Caco-2 (cell line): Measurements from ENCODE around the gene ACAD10. TPM values are rescaled to one million over a fixed set of nuclear protein-coding genes. Genes with fewer than 3 reads are reported as not detected.
A peak's percentile ranks its signal among the peaks of the same experiment; 100 is the strongest.

Source experiments
- BruUV-seq: library from RNA; stranded (reverse); fragments of 400-500 nt; replicated peaks from 2 replicates; lab custom pipeline; 2021; lab: Mats Ljungman, UMichigan
- CTCF ChIA-PET: fragments of 300-600 bp; sonication (Branson Sonifier 250); formaldehyde crosslinking; loops from one replicate; lab custom pipeline; 2022; ENCODE audit warnings: antibody characterized with exemption; lab: Charles Lee
- POLR2A ChIA-PET: fragments of 300-600 bp; sonication (Branson Sonifier 250); formaldehyde crosslinking; loops from one replicate; lab custom pipeline; 2022; ENCODE audit warnings: antibody characterized with exemption; lab: Charles Lee
- DNase-seq, 2 experiments: peaks; one replicate each; pipeline versions ENCODE4 v3.0.0 to v3.0.0-alpha.2; 2020 to 2022
- H3K27me3 ChIP-seq: replicated peaks from 2 replicates; pipeline ENCODE4 v1.6.0; 2011; ENCODE audit warnings: low read length; ENCODE audit not compliant: control insufficient read depth, insufficient read depth
- H3K36me3 ChIP-seq: 2 replicates; pipeline ENCODE4 v1.5.1; 2011; ENCODE audit warnings: low read length; ENCODE audit not compliant: control insufficient read depth, insufficient read depth
- H3K4me1 ChIP-seq: fragments of 250-450 bp; sonication (Bioruptor Pico); 2 replicates; pipeline ENCODE4 v1.5.1; 2020; ENCODE audit warnings: mild to moderate bottlenecking
- H3K4me3 ChIP-seq: 2 replicates; pipeline ENCODE4 v1.5.1; 2011; ENCODE audit warnings: low read depth, mild to moderate bottlenecking, control low read depth, low read length
- H3K9me3 ChIP-seq: fragments of 250-450 bp; sonication (Bioruptor Pico); 2 replicates; pipeline ENCODE4 v1.5.1; 2020; ENCODE audit warnings: mild to moderate bottlenecking, moderate library complexity
- H3K27ac Mint-ChIP-seq: one replicate; pipeline ENCODE4 v1.8.0; 2022; ENCODE audit warnings: mixed read lengths; ENCODE audit not compliant: unreplicated experiment
- H3K27me3 Mint-ChIP-seq: one replicate; pipeline ENCODE4 v1.8.0; 2022; ENCODE audit warnings: mixed read lengths; ENCODE audit not compliant: insufficient read depth, unreplicated experiment
- H3K36me3 Mint-ChIP-seq: one replicate; pipeline ENCODE4 v1.8.0; 2022; ENCODE audit warnings: mild to moderate bottlenecking, mixed read lengths; ENCODE audit not compliant: insufficient read depth, unreplicated experiment
- H3K4me1 Mint-ChIP-seq: one replicate; pipeline ENCODE4 v1.8.0; 2022; ENCODE audit warnings: low read depth, mixed read lengths; ENCODE audit not compliant: unreplicated experiment
- H3K4me3 Mint-ChIP-seq: one replicate; pipeline ENCODE4 v1.8.0; 2022; ENCODE audit warnings: mild to moderate bottlenecking, moderate library complexity, mixed read lengths; ENCODE audit not compliant: unreplicated experiment
- H3K9me3 Mint-ChIP-seq: one replicate; pipeline ENCODE4 v1.8.0; 2022; ENCODE audit warnings: mixed read lengths; ENCODE audit not compliant: unreplicated experiment
- CTCF ChIP-seq, 2 experiments: fragments of 200-600 bp in 1 of 2; IDR thresholded peaks; 1 replicate in 1 of 2; 2 replicates in 1 of 2; pipeline versions ENCODE4 v1.5.1 to v1.8.0; 2011 to 2022; ENCODE audit warnings: antibody characterized with exemption in 1 of 2, control low read depth in 1 of 2, inconsistent platforms in 1 of 2, low read depth in 1 of 2, low read length in 1 of 2, mild to moderate bottlenecking in 1 of 2, moderate library complexity in 1 of 2; ENCODE audit not compliant: insufficient read depth in 1 of 2, severe bottlenecking in 1 of 2, unreplicated experiment in 1 of 2
- intact Hi-C: fragments of 100-400 bp; cut with micrococcal nuclease; formaldehyde crosslinking; loops from one replicate; pipeline ENCODE4 v1.10.0; 2022; ENCODE audit not compliant: unreplicated experiment
- total RNA-seq: library from RNA; stranded (reverse); gene quantifications from 2 replicates; pipeline ENCODE4 v1.2.3, GENCODE V29; 2022

ACAD10 gene
- total RNA-seq, 1 experiment from 2014 or later, result 19.0 TPM

GRCh38 chr12:111775205-111776193 is 89.6 kb downstream of the ACAD10 start:
- Mint-ChIP-seq H3K4me3 (peak overlapping the region; percentile 77), H3K36me3 (peaks cover 47% of the 10 kb centered on the region), H3K9me3 (no peaks in the 10 kb centered on the region), H3K27me3 (no peaks in the 10 kb centered on the region), H3K4me1 (peaks cover 39% of the 10 kb centered on the region), H3K27ac (peak overlapping the region; percentile 94)
- TF ChIP-seq CTCF (IDR thresholded peaks at IDR 0.05; ENCODE audit: insufficient read depth in 1 of 2, low read depth in 1 of 2, low read length in 1 of 2, severe bottlenecking in 1 of 2, unreplicated experiment in 1 of 2), result no peak
- Histone ChIP-seq H3K27me3 (no peaks in the 10 kb centered on the region), H3K36me3 (peaks cover 4% of the 10 kb centered on the region; the same call in 1 of the 2 replicates), H3K9me3 (no peaks in the 10 kb centered on the region), H3K4me1 (peaks cover 40% of the 10 kb centered on the region), H3K4me3 (peak overlapping the region; percentile 4; the same call in 1 of the 2 replicates)
- CTCF ChIA-PET, result interaction anchor here (1.0 kb wide), 1 partner anchor 9 kb away, joined by 6 read pairs; the partner anchor contains the start of gene ALDH2
- peak; percentile 75 to 82 for DNase-seq
- intact Hi-C loops, result loop anchor here (1.0 to 10.0 kb wide), 2 partner anchors 8 to 91 kb away; partner anchors contain the start of genes ACAD10 and BRAP
- POLR2A ChIA-PET, result interaction anchor here (0.5 to 1.9 kb wide), 8 partner anchors 9 to 238 kb away, joined by 3 to 21 read pairs (median 3); partner anchors contain the start of genes ACAD10, ALDH2, BRAP and ERP29
- BruUV-seq, result TSS peak; percentile 62

- POLR2A ChIA-PET, result interaction anchor here (1.1 kb wide), 1 partner anchor 10 kb away, joined by 7 read pairs; the partner anchor contains the start of gene ALDH2
- intact Hi-C loops, result loop anchor here (10.0 kb wide), 1 partner anchor 92 kb away; the partner anchor contains the start of genes ACAD10 and BRAP
- no peaks in the 10 kb centered on the region for H3K9me3 Mint-ChIP-seq
Observed at GRCh38 chr12:111776836-111777344, 91.0 kb downstream of the ACAD10 start.

More at GRCh38 chr12:111776836-111777344, 91.0 kb downstream of the ACAD10 start:
- Mint-ChIP-seq H3K4me1 (peaks cover 42% of the 10 kb centered on the region), H3K4me3 (no peak overlapping the region), H3K36me3 (peaks cover 60% of the 10 kb centered on the region), H3K27ac (no peak overlapping the region), H3K27me3 (no peaks in the 10 kb centered on the region)
- H3K4me3 ChIP-seq, result no peak overlapping the region
- BruUV-seq, result no TSS peak
- DNase-seq, result no peak
- CTCF ChIA-PET, result no interaction called here
- TF ChIP-seq CTCF (IDR thresholded peaks at IDR 0.05; ENCODE audit: insufficient read depth in 1 of 2, low read depth in 1 of 2, low read length in 1 of 2, severe bottlenecking in 1 of 2, unreplicated experiment in 1 of 2), result no peak
- H3K9me3 ChIP-seq, result no peaks in the 10 kb centered on the region
- peaks cover 8% of the 10 kb centered on the region for H3K36me3 ChIP-seq
- no peaks in the 10 kb centered on the region for H3K27me3 ChIP-seq
- peaks cover 40% of the 10 kb centered on the region for H3K4me1 ChIP-seq
